Neuronal stem cell (in vitro differentiated cells): ENCODE data around the gene ZNF112.

Experiments
- DNase-seq: peaks from one replicate; pipeline ENCODE4 v3.0.0-alpha.2; 2013; ENCODE audit warnings: low spot score
- H2AFZ ChIP-seq: one replicate; pipeline ENCODE4 v1.6.1; 2013; ENCODE audit warnings: mild to moderate bottlenecking, low read length, inconsistent platforms
- H2AK5ac ChIP-seq: 2 replicates; pipeline ENCODE4 v1.6.1; 2013; ENCODE audit warnings: low read depth, mild to moderate bottlenecking, inconsistent platforms, low read length, moderate library complexity, mixed read lengths
- H2BK120ac ChIP-seq: 2 replicates; pipeline ENCODE4 v1.6.1; 2013; ENCODE audit warnings: low read depth, mild to moderate bottlenecking, inconsistent platforms, low read length, moderate library complexity, mixed read lengths
- H2BK12ac ChIP-seq: one replicate; pipeline ENCODE4 v1.6.1; 2013; ENCODE audit warnings: low read length, inconsistent platforms
- H2BK15ac ChIP-seq: 2 replicates; pipeline ENCODE4 v1.6.1; 2013; ENCODE audit warnings: mild to moderate bottlenecking, low read length, inconsistent platforms, mixed read lengths
- H2BK5ac ChIP-seq: one replicate; pipeline ENCODE4 v1.6.1; 2013; ENCODE audit warnings: inconsistent platforms, mild to moderate bottlenecking, low read length, moderate library complexity
- H3K14ac ChIP-seq: one replicate; pipeline ENCODE4 v1.6.1; 2013; ENCODE audit warnings: low read length, inconsistent platforms
- H3K18ac ChIP-seq: 2 replicates; pipeline ENCODE4 v1.6.1; 2013; ENCODE audit warnings: low read length, inconsistent platforms
- H3K23ac ChIP-seq: 2 replicates; pipeline ENCODE4 v1.6.1; 2013; ENCODE audit warnings: low read depth, mild to moderate bottlenecking, mixed read lengths, low read length, inconsistent platforms; ENCODE audit not compliant: poor library complexity
- H3K27ac ChIP-seq: replicated peaks from 3 replicates; pipeline ENCODE4 v1.5.1; 2013; ENCODE audit warnings: low read length, inconsistent platforms
- H3K27me3 ChIP-seq, 3 experiments: 2 replicates each; pipeline ENCODE4 v1.6.1; 2013; ENCODE audit warnings: low read length in 3 of 3, mild to moderate bottlenecking in 2 of 3, inconsistent platforms in 1 of 3, low read depth in 1 of 3, mixed read lengths in 1 of 3, moderate library complexity in 1 of 3; ENCODE audit not compliant: control insufficient read depth in 3 of 3, insufficient read depth in 3 of 3
- H3K36me3 ChIP-seq, 2 donors: replicated peaks in 1 of 2; 2 replicates each; pipeline ENCODE4 v1.6.1; 2013; ENCODE audit warnings: low read length in 2 of 2; ENCODE audit not compliant: control insufficient read depth in 2 of 2, insufficient read depth in 2 of 2
- H3K4ac ChIP-seq: 2 replicates; pipeline ENCODE4 v1.6.1; 2013; ENCODE audit warnings: inconsistent platforms, mild to moderate bottlenecking, low read length, moderate library complexity
- H3K4me1 ChIP-seq, 2 donors: 1 replicate in 1 of 2; 2 replicates in 1 of 2; pipeline ENCODE4 v1.6.1; 2013; ENCODE audit warnings: low read length in 2 of 2, low read depth in 1 of 2; ENCODE audit not compliant: control insufficient read depth in 2 of 2, insufficient read depth in 1 of 2
- H3K4me2 ChIP-seq: one replicate; pipeline ENCODE4 v1.6.1; 2013; ENCODE audit warnings: mild to moderate bottlenecking, low read length, inconsistent platforms; ENCODE audit not compliant: insufficient read depth, poor library complexity, severe bottlenecking
- H3K4me3 ChIP-seq, 2 donors: 2 replicates each; pipeline ENCODE4 v1.5.1; 2013; ENCODE audit warnings: low read length in 2 of 2, mild to moderate bottlenecking in 2 of 2, inconsistent platforms in 1 of 2, moderate library complexity in 1 of 2
- H3K79me1 ChIP-seq: one replicate; pipeline ENCODE4 v1.6.1; 2013; ENCODE audit warnings: low read depth, mild to moderate bottlenecking, inconsistent platforms, low read length, moderate library complexity
- H3K9ac ChIP-seq: one replicate; pipeline ENCODE4 v1.6.1; 2013; ENCODE audit warnings: mild to moderate bottlenecking, low read depth, low read length, inconsistent platforms; ENCODE audit not compliant: poor library complexity
- H3K9me3 ChIP-seq, 2 donors: replicated peaks in 1 of 2; 2 replicates each; pipeline versions ENCODE3 to v1.6.1; 2013; ENCODE audit warnings: low read length in 2 of 2, mild to moderate bottlenecking in 2 of 2, inconsistent platforms in 1 of 2, low read depth in 1 of 2, mixed read lengths in 1 of 2, moderate library complexity in 1 of 2; ENCODE audit not compliant: control insufficient read depth in 2 of 2, insufficient read depth in 1 of 2
- H4K8ac ChIP-seq: one replicate; pipeline ENCODE4 v1.6.1; 2013; ENCODE audit warnings: low read depth, mild to moderate bottlenecking, inconsistent platforms, low read length, moderate library complexity
- H4K91ac ChIP-seq: one replicate; pipeline ENCODE4 v1.6.1; 2013; ENCODE audit warnings: low read length, low read depth, mild to moderate bottlenecking, inconsistent platforms; ENCODE audit not compliant: poor library complexity
- WGBS, 2 donors: extraction: QIAGEN DNeasy Blood & Tissue Kit; methylation state at CpG; one replicate each; pipeline ENCODE4 v1.1.7; 2013; ENCODE audit warnings: missing lambda C conversion rate in 2 of 2, mixed read lengths in 1 of 2; ENCODE audit not compliant: insufficient read length in 2 of 2, insufficient replicate concordance in 1 of 2; ENCODE audit errors: extremely low coverage in 2 of 2; 5-methylcytosine and 5-hydroxymethylcytosine counted together

ZNF112 gene

DNA sequence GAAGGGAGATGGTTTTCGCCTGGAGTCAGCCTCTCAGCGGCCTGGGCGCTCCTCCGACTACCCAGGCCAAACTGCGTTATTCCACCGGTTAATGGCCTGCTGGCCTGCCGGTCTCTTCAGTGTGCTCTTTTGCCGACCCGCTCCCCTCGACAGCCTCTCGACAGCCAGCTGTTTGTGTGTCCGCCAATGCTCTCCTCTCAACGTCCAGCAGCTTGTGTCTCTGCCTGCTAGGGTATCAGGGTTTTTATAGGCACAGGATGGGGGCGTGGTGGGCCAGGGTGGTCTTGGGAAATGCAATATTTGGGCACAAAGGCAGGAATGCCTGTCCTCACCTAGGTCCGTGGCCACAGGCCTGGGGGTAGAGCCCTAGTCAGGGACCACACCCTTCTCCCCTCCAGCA is 50.2 kb downstream of the ZNF112 start:
- Histone ChIP-seq H3K4me1 (peaks cover 1 to 6% of the 10 kb centered on the region in 2 donors), H3K27me3 (no peaks in the 10 kb centered on the region), H2AK5ac (no peak overlapping the region), H3K4ac (no peak overlapping the region), H4K91ac (no peak overlapping the region), H3K9ac (no peak overlapping the region), H3K79me1 (no peaks in the 10 kb centered on the region), H3K4me3 (no peak overlapping the region), H3K18ac (no peak overlapping the region), H3K27ac (no peak overlapping the region), H3K36me3 (peaks cover 4 to 12% of the 10 kb centered on the region in 2 donors), H4K8ac (no peak overlapping the region), H2BK120ac (no peak overlapping the region), H2BK12ac (no peak overlapping the region), H3K14ac (no peak overlapping the region), H3K23ac (no peak overlapping the region), H3K9me3 (peaks cover 0 to 5% of the 10 kb centered on the region in 2 donors), H2AFZ (no peak overlapping the region), H3K4me2 (no peak overlapping the region), H2BK15ac (no peak overlapping the region), H2BK5ac (no peak overlapping the region)
- DNase-seq, result no peak
- WGBS, 2 donors, result no CpG with 5 or more reads among the region's 15 CpGs

GRCh38 chr19:44305457-44305856 is 51.0 kb downstream of the ZNF112 start:
- Histone ChIP-seq H3K36me3 (peaks cover 4 to 17% of the 10 kb centered on the region in 2 donors), H3K79me1 (no peaks in the 10 kb centered on the region), H2BK12ac (no peak overlapping the region), H2BK15ac (no peak overlapping the region), H3K14ac (no peak overlapping the region), H4K91ac (no peak overlapping the region), H3K4me1 (peaks cover 1 to 6% of the 10 kb centered on the region in 2 donors), H2AK5ac (no peak overlapping the region), H3K23ac (no peak overlapping the region), H2BK5ac (no peak overlapping the region), H3K27ac (no peak overlapping the region), H3K4me3 (peak overlapping the region in 1 of 2 donors; percentile 73), H3K4me2 (no peak overlapping the region), H4K8ac (no peak overlapping the region), H3K27me3 (no peaks in the 10 kb centered on the region), H3K4ac (no peak overlapping the region), H2AFZ (peak overlapping the region; percentile 94), H3K9ac (no peak overlapping the region), H3K18ac (no peak overlapping the region), H3K9me3 (peaks cover 0 to 5% of the 10 kb centered on the region in 2 donors), H2BK120ac (no peak overlapping the region)
- DNase-seq, result no peak
- WGBS, 2 donors, result no CpG with 5 or more reads among the region's 4 CpGs

DNA sequence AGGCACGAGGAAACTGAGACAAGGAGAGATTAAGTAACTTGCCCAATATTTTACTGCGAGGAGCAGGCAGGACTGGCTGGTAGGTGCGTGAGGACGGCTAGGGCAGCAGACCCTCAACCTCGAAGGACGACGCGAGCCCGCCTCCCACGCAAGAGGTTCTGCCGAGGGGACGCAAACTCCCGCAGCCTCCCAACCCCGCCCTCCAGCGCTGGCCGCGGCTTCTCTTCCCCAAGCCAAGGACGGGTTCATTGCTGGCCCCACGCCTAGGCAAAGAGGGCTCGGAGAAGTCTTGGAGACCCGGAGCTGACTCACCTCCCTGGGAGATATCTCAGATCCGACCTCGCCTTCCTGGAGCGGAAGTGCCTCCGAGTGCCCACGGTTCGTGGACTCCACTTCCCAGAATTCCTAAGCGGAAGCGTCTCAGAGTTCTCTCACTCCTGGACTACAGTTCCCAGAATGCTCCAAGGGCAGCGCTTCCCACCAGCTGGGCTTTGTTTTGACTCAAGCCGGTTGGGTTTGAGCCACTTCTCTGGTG is 51.8 kb downstream of the ZNF112 start, which contains the start of gene ZNF235:
TSS of gene ZNF235 (minus strand) at position 367 of the 535 bp plus-strand sequence. CDS start 1,621 bp downstream, outside the sequence.
- Histone ChIP-seq H2BK12ac (no peak within 1 kb of the TSS), H2BK120ac (no peak within 1 kb of the TSS), H3K27ac (no peak within 1 kb of the TSS), H3K4me1 (peaks cover 1 to 6% of the 10 kb centered on the region in 2 donors), H3K23ac (peak within 1 kb of the TSS; percentile 94), H4K91ac (no peak within 1 kb of the TSS), H3K9me3 (peaks cover 0 to 3% of the 10 kb centered on the region in 2 donors), H3K9ac (peak within 1 kb of the TSS; percentile 95), H2AK5ac (no peak within 1 kb of the TSS), H3K14ac (peak within 1 kb of the TSS; percentile 99), H2BK15ac (no peak within 1 kb of the TSS), H3K4me2 (peak within 1 kb of the TSS; percentile 91), H3K27me3 (no peaks in the 10 kb centered on the region), H3K79me1 (no peaks in the 10 kb centered on the region), H2AFZ (peak within 1 kb of the TSS; percentile 94), H4K8ac (no peak within 1 kb of the TSS), H3K18ac (peak within 1 kb of the TSS; percentile 93), H3K4me3 (peak within 1 kb of the TSS; percentile 73 to 95), H2BK5ac (no peak within 1 kb of the TSS), H3K36me3 (peaks cover 5 to 24% of the 10 kb centered on the region in 2 donors), H3K4ac (no peak within 1 kb of the TSS)
- DNase-seq, result peak; percentile 84
- WGBS, 2 donors, result no CpG with 5 or more reads among the region's 31 CpGs

DNA sequence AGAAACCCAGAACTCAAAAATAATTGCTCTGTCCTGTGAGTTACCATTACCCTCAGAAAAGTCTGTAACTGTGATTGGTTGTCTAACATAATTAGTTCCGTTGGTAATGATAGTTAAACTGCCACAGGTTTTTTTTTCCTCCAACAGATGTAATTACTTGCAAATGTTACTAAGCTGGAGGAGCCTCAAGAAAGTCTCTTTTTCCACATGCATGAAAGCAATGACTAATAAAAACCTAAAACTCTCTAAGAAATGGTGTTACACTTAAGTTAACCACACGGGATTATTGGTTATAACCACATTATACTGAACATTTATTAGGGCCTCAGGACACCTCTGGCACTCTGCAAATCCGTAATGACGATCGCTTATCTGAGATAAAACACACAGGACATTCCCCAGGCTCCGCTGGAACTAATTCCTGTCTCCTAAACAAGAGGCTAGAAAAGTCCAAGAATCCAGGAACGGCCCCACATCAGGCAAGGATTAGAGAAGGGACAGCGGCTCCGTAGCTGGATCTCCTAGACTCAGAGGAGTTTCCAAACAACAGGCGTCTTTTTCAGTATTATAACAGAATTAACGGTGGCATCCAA is 52.4 kb downstream of the ZNF112 start:
- peak; percentile 21 for DNase-seq
- no peak overlapping the region for H2BK120ac ChIP-seq

More for the DNA sequence above, 52.4 kb downstream of the ZNF112 start:
- H4K8ac ChIP-seq, result no peak overlapping the region
- H3K27ac ChIP-seq, result no peak overlapping the region
- H3K79me1 ChIP-seq, result no peaks in the 10 kb centered on the region
- H3K4me1 ChIP-seq, result peaks cover 1 to 6% of the 10 kb centered on the region in 2 donors
- H2BK5ac ChIP-seq, result no peak overlapping the region
- H2AFZ ChIP-seq, result peak overlapping the region; percentile 94
- no peak overlapping the region for H4K91ac ChIP-seq
- no peak overlapping the region for H2BK15ac ChIP-seq
- H3K36me3 ChIP-seq, result peaks cover 7 to 31% of the 10 kb centered on the region in 2 donors
- H3K9me3 ChIP-seq, result peaks cover 0 to 3% of the 10 kb centered on the region in 2 donors
- no CpG with 5 or more reads among the region's 11 CpGs for WGBS, 2 donors
- no peak overlapping the region for H3K4ac ChIP-seq
- H2BK12ac ChIP-seq, result no peak overlapping the region
- H3K27me3 ChIP-seq, result no peaks in the 10 kb centered on the region
- H3K4me2 ChIP-seq, result peak overlapping the region; percentile 91
- no peak overlapping the region for H2AK5ac ChIP-seq
- peak overlapping the region; percentile 73 to 95 for H3K4me3 ChIP-seq
- H3K9ac ChIP-seq, result no peak overlapping the region
- H3K14ac ChIP-seq, result no peak overlapping the region
- no peak overlapping the region for H3K23ac ChIP-seq
- H3K18ac ChIP-seq, result no peak overlapping the region
